ENCODE data around the gene FILIP1L. TPM values are rescaled to one million over a fixed set of nuclear protein-coding genes. Genes with fewer than 3 reads are reported as not detected.

Gene FILIP1L
- total and polyA plus RNA-seq, 2 of the 13 experiments (the other 11 are each of a cell fraction or from before 2014, with no cell fraction given) = 8.1 to 187 TPM

DNA sequence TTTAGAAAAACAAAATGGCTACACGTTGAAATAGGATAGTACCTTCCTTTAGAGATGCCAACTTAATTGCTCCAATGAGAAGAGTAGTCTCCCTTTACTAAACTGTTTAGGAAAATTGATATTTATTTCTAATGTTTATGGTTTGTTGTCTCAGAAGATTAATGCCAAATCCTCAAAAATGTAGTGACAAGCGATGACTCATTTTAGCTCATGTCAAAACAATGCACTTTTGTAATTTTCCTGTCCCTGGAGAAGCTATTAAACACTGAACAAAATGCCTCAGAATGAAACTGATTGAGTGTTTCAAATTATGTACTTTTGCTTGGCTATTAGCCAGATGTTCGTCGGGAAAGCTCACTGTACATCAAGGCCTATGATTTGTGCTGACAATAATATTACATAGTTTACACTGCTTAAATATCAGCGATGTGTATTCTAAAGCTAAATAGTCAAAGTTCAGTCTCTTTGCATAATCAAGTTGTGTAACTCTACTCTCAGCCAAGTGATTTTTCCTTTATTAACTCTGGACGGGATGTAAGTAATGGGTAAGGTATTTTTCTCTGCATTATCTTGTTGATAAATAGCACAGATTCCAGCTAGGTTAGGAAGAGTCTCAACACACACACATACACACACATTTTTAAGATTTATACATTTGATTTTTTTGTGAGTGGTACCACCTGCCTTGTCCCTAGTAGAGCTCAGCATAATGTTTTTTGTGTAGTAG is 212.9 kb downstream of the FILIP1L start (continued):
- no peak for TF ChIP-seq DMTF1 (CRISPR knock-in tag; IDR thresholded peaks at IDR 0.05)
- 0 out of 2 replicates have a peak, but pooled peaks have one; percentile 38 for TF ChIP-seq DMAP1 (CRISPR knock-in tag; IDR thresholded peaks at IDR 0.05)
- TF ChIP-seq CEBPG (CRISPR knock-in tag; IDR thresholded peaks at IDR 0.05) = peak; percentile 92
- TF ChIP-seq MZF1 (CRISPR knock-in tag; IDR thresholded peaks at IDR 0.05; ENCODE audit: borderline replicate concordance) = no peak
- TF ChIP-seq, protein P1, sequence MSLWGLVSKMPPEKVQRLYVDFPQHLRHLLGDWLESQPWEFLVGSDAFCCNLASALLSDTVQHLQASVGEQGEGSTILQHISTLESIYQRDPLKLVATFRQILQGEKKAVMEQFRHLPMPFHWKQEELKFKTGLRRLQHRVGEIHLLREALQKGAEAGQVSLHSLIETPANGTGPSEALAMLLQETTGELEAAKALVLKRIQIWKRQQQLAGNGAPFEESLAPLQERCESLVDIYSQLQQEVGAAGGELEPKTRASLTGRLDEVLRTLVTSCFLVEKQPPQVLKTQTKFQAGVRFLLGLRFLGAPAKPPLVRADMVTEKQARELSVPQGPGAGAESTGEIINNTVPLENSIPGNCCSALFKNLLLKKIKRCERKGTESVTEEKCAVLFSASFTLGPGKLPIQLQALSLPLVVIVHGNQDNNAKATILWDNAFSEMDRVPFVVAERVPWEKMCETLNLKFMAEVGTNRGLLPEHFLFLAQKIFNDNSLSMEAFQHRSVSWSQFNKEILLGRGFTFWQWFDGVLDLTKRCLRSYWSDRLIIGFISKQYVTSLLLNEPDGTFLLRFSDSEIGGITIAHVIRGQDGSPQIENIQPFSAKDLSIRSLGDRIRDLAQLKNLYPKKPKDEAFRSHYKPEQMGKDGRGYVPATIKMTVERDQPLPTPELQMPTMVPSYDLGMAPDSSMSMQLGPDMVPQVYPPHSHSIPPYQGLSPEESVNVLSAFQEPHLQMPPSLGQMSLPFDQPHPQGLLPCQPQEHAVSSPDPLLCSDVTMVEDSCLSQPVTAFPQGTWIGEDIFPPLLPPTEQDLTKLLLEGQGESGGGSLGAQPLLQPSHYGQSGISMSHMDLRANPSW (CRISPR knock-in tag; IDR thresholded peaks at IDR 0.05; ENCODE audit: borderline replicate concordance) = no peak
- no peak for TF ChIP-seq ARHGAP35 (CRISPR knock-in tag; IDR thresholded peaks at IDR 0.05; ENCODE audit: borderline replicate concordance)
- TF ChIP-seq ZNF670 (CRISPR knock-in tag; IDR thresholded peaks at IDR 0.05; ENCODE audit: borderline replicate concordance) = peak; percentile 29; the same call in 1 of the 2 replicates
- peak; percentile 25; the same call in 1 of the 2 replicates for TF ChIP-seq ZNF800 (CRISPR knock-in tag; IDR thresholded peaks at IDR 0.05)
- TF ChIP-seq, protein P2, sequence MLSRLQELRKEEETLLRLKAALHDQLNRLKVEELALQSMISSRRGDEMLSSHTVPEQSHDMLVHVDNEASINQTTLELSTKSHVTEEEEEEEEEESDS (CRISPR knock-in tag; IDR thresholded peaks at IDR 0.05; ENCODE audit: borderline replicate concordance) = no peak
- TF ChIP-seq TARDBP (CRISPR knock-in tag; IDR thresholded peaks at IDR 0.05) = peak; percentile 39; the same call in 1 of the 2 replicates
- no peak for TF ChIP-seq YY1 (IDR thresholded peaks at IDR 0.05; ENCODE audit: insufficient read depth, insufficient replicate concordance, low read depth, low read length)
- TF ChIP-seq KLF6 (CRISPR knock-in tag; IDR thresholded peaks at IDR 0.05) = 0 out of 2 replicates have a peak, but pooled peaks have one; percentile 53
- TF ChIP-seq TBX2 (CRISPR knock-in tag; IDR thresholded peaks at IDR 0.05; ENCODE audit: borderline replicate concordance) = peak; percentile 76
- no peak for TF ChIP-seq TAF1 (CRISPR knock-in tag; IDR thresholded peaks at IDR 0.05)
- no peak for TF ChIP-seq ZSCAN25 (CRISPR knock-in tag; IDR thresholded peaks at IDR 0.05)
- no peak for TF ChIP-seq NR2C2 (CRISPR knock-in tag; IDR thresholded peaks at IDR 0.05; ENCODE audit: borderline replicate concordance)
- TF ChIP-seq, protein P3, sequence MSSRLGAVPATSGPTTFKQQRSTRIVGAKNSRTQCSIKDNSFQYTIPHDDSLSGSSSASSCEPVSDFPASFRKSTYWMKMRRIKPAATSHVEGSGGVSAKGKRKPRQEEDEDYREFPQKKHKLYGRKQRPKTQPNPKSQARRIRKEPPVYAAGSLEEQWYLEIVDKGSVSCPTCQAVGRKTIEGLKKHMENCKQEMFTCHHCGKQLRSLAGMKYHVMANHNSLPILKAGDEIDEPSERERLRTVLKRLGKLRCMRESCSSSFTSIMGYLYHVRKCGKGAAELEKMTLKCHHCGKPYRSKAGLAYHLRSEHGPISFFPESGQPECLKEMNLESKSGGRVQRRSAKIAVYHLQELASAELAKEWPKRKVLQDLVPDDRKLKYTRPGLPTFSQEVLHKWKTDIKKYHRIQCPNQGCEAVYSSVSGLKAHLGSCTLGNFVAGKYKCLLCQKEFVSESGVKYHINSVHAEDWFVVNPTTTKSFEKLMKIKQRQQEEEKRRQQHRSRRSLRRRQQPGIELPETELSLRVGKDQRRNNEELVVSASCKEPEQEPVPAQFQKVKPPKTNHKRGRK (CRISPR knock-in tag; IDR thresholded peaks at IDR 0.05) = no peak
- no peak for TF ChIP-seq ZKSCAN5 (CRISPR knock-in tag; IDR thresholded peaks at IDR 0.05)
- TF ChIP-seq SMAD3 (CRISPR knock-in tag; IDR thresholded peaks at IDR 0.05) = peak; percentile 71; the same call in 1 of the 2 replicates

Measured in HepG2 (cell line).